Astrocyte of the cerebellum (primary cell): Measurements from ENCODE around the gene PGS1.
A peak's percentile ranks its signal among the peaks of the same experiment; 100 is the strongest.

Experiments used
- DNase-seq: peaks from one replicate; pipeline ENCODE4 v3.0.0-alpha.2; 2011; ENCODE audit warnings: low read depth
- H3K4me3 ChIP-seq: 2 replicates; pipeline ENCODE4 v1.5.1; 2011; ENCODE audit warnings: mild to moderate bottlenecking, low read depth, low read length, moderate library complexity
- CTCF ChIP-seq: IDR thresholded peaks from 2 replicates; pipeline ENCODE4 v1.5.1; 2012; ENCODE audit warnings: low read length, low read depth, moderate library complexity, mild to moderate bottlenecking; ENCODE audit errors: missing control alignments
- in situ Hi-C: cut with HindIII; loops from 2 replicates; pipeline ENCODE4 v1.10.0; 2017; ENCODE audit warnings: low sequenced_read_pairs

PGS1 gene

GRCh38 chr17:78441271-78441971 lies 63.0 kb downstream of the PGS1 start:
- no peak for DNase-seq
- TF ChIP-seq CTCF: no peak
- in situ Hi-C loops: no loop called here
- no peak overlapping the region for H3K4me3 ChIP-seq

- in situ Hi-C loops: no loop called here
- DNase-seq: no peak
- no peak for TF ChIP-seq CTCF
- no peak overlapping the region for H3K4me3 ChIP-seq
Measured at GRCh38 chr17:78442648-78443218, 64.3 kb downstream of the PGS1 start.

- DNase-seq: no peak
- in situ Hi-C loops: no loop called here
- no peak for TF ChIP-seq CTCF
Measured at GRCh38 chr17:78444392-78444791, 65.9 kb downstream of the PGS1 start.

GRCh38 chr17:78446833-78447232 lies 68.4 kb downstream of the PGS1 start:
- no peak for DNase-seq
- no peak for TF ChIP-seq CTCF
- in situ Hi-C loops: no loop called here
- no peak overlapping the region for H3K4me3 ChIP-seq

More at GRCh38 chr17:78444392-78444791, 65.9 kb downstream of the PGS1 start:
- no peak overlapping the region for H3K4me3 ChIP-seq

GRCh38 chr17:78448356-78448993 lies 70.0 kb downstream of the PGS1 start:
- DNase-seq: no peak
- TF ChIP-seq CTCF: peak; percentile 24

GRCh38 chr17:78449983-78450595 lies 71.6 kb downstream of the PGS1 start:
- in situ Hi-C loops: no loop called here
- H3K4me3 ChIP-seq: no peak overlapping the region
- no peak for TF ChIP-seq CTCF

More at GRCh38 chr17:78448356-78448993, 70.0 kb downstream of the PGS1 start:
- H3K4me3 ChIP-seq: no peak overlapping the region
- in situ Hi-C loops: no loop called here

More at GRCh38 chr17:78449983-78450595, 71.6 kb downstream of the PGS1 start:
- no peak for DNase-seq
